HepG2 (cell line): Measurements from ENCODE around the gene MACROD2. TPM values are rescaled to one million over a fixed set of nuclear protein-coding genes. Genes with fewer than 3 reads are reported as not detected.

ENCODE experiments used
- ATAC-seq: fragments of 200-7000 bp; cut with Tn5 transposase; 3 replicates; pipeline ENCODE4 v1.9.1; 2020; ENCODE audit warnings: mild to moderate bottlenecking, moderate library complexity
- BruUV-seq: library from RNA; stranded (reverse); fragments of 400-500 nt; replicated peaks from 2 replicates; lab custom pipeline; 2021; lab: Mats Ljungman, UMichigan
- CTCF ChIA-PET: fragments of 300-600 bp; formaldehyde crosslinking; extraction: SDS; loops from one replicate; lab custom pipeline; 2021; ENCODE audit warnings: low total read pairs, inconsistent platforms, low intra/inter-chr PET ratio; lab: Yijun Ruan, JAX
- POLR2A ChIA-PET: fragments of 350-600 bp; sonication (Branson Sonifier 250); formaldehyde crosslinking; loops from one replicate; lab custom pipeline; 2020; ENCODE audit warnings: antibody characterized with exemption, inconsistent platforms; lab: Yijun Ruan, JAX
- DNase-seq: peaks from one replicate; pipeline ENCODE4 v3.0.0-alpha.2; 2015; ENCODE audit warnings: low spot score
- FAIRE-seq: peaks from 3 replicates; lab custom pipeline; 2011; peaks lifted over from hg19 to GRCh38; lab: Jason Lieb, UNC
- H2AFZ ChIP-seq: one replicate; pipeline ENCODE4 v1.6.1; 2011; ENCODE audit warnings: low read length, inconsistent platforms
- H3K27ac ChIP-seq: fragments of 300-600 bp; 3 replicates; pipeline ENCODE4 v1.8.0; 2011; ENCODE audit warnings: mixed run types, mild to moderate bottlenecking, mixed read lengths, low read length, inconsistent platforms; ENCODE audit not compliant: insufficient read depth; ENCODE audit errors: extremely low read length
- H3K27me3 ChIP-seq, 2 experiments: fragments of 200-600 bp in 1 of 2; 2 replicates in 1 of 2; 3 replicates in 1 of 2; pipeline versions ENCODE4 v1.6.0 to v1.8.0; 2011; ENCODE audit warnings: low read length in 2 of 2, mild to moderate bottlenecking in 2 of 2, moderate library complexity in 2 of 2, inconsistent platforms in 1 of 2; ENCODE audit not compliant: insufficient read depth in 2 of 2, control insufficient read depth in 1 of 2
- H3K36me3 ChIP-seq, 2 experiments: fragments of 200-600 bp in 1 of 2; replicated peaks in 1 of 2; 2 replicates in 1 of 2; 3 replicates in 1 of 2; pipeline versions ENCODE4 v1.5.1 to v1.8.0; 2011; ENCODE audit warnings: low read length in 2 of 2, inconsistent platforms in 1 of 2; ENCODE audit not compliant: insufficient read depth in 2 of 2, control insufficient read depth in 1 of 2
- H3K4me1 ChIP-seq: 2 replicates; pipeline ENCODE4 v1.5.1; 2012; ENCODE audit warnings: low read length, inconsistent platforms; ENCODE audit not compliant: insufficient read depth
- H3K4me2 ChIP-seq: 2 replicates; pipeline ENCODE4 v1.6.0; 2011; ENCODE audit warnings: low read depth, low read length, inconsistent platforms
- H3K4me3 ChIP-seq, 3 experiments: fragments of 200-600 bp in 1 of 3; sonication (generic), shearing (Covaris generic) in 1 of 3; replicated peaks in 1 of 3; 2 replicates each; pipeline ENCODE4 v1.5.1; 2011 to 2016; ENCODE audit warnings: low read length in 3 of 3, inconsistent platforms in 2 of 3, low read depth in 2 of 3, mild to moderate bottlenecking in 2 of 3, control low read depth in 1 of 3, mixed read lengths in 1 of 3; ENCODE audit not compliant: insufficient read depth in 1 of 3
- H3K79me2 ChIP-seq: one replicate; pipeline ENCODE4 v1.6.1; 2011; ENCODE audit warnings: low read length, inconsistent platforms; ENCODE audit not compliant: insufficient read depth
- H3K9ac ChIP-seq: 2 replicates; pipeline ENCODE4 v1.6.0; 2011; ENCODE audit warnings: mild to moderate bottlenecking, low read depth, low read length, inconsistent platforms; ENCODE audit not compliant: insufficient read depth
- H3K9me3 ChIP-seq: 2 replicates; pipeline ENCODE4 v1.5.1; 2012; ENCODE audit warnings: mild to moderate bottlenecking, low read length
- H4K20me1 ChIP-seq: 2 replicates; pipeline ENCODE4 v1.6.0; 2011; ENCODE audit warnings: inconsistent platforms, mild to moderate bottlenecking, low read length, moderate library complexity; ENCODE audit not compliant: insufficient read depth
- HNF4A ChIP-seq: sonication (generic); formaldehyde crosslinking; IDR thresholded peaks from 2 replicates; pipeline ENCODE4 v1.4.0; 2020; ENCODE audit warnings: missing genetic modification reagents
- MAFK ChIP-seq, 2 experiments: IDR thresholded peaks in 1 of 2; conservative IDR thresholded peaks in 1 of 2; 2 replicates each; pipeline ENCODE4 v1.6.1; 2011; ENCODE audit warnings: improper control_type of control experiment in 2 of 2, low read length in 2 of 2
- ZNF460 ChIP-seq: sonication (generic); formaldehyde crosslinking; IDR thresholded peaks from 2 replicates; pipeline ENCODE4 v1.5.1; 2020; ENCODE audit warnings: missing genetic modification reagents, mild to moderate bottlenecking, borderline replicate concordance
- ZZZ3 ChIP-seq: sonication (generic); formaldehyde crosslinking; IDR thresholded peaks from 2 replicates; pipeline ENCODE4 v1.4.0; 2020; ENCODE audit warnings: missing genetic modification reagents, mild to moderate bottlenecking, borderline replicate concordance
- whole genome bisulfite sequencing: methylation state at CpG from one replicate; pipeline ENCODE4 v1.1.6; 2017; ENCODE audit warnings: low lambda C conversion rate; 5-methylcytosine and 5-hydroxymethylcytosine counted together
- in situ Hi-C: cut with HindIII; loops from 2 replicates; pipeline ENCODE4 v1.10.0; 2017; ENCODE audit warnings: low pct_unique_long_range_greater_than_20kb; ENCODE audit not compliant: extremely low pct_ligation_motif_present
- intact Hi-C: fragments of 100-400 bp; cut with micrococcal nuclease; formaldehyde crosslinking; loops from one replicate; pipeline ENCODE4 v1.10.0; 2022; ENCODE audit not compliant: unreplicated experiment
- polyA plus RNA-seq, 8 experiments: library from polyadenylated mRNA; depleted of rRNA in 3 of 8; stranded (reverse) in 7 of 8; unstranded in 1 of 8; fragments of >200 nt; fragmentation: Illumina TruSeq in 4 of 8; extraction: Trizol in 4 of 8; gene quantifications; 2 replicates each; pipeline versions ENCODE4 v1.2.1 to v1.2.3, GENCODE V29; 2011 to 2016; ENCODE audit warnings: low read depth in 4 of 8, missing spikeins in 1 of 8, mixed read lengths in 1 of 8; ENCODE audit not compliant: insufficient read depth in 1 of 8
- total RNA-seq, 5 experiments: library from RNA; depleted of rRNA; stranded (reverse); fragments of >200 nt; fragmentation: Illumina TruSeq; extraction: Trizol; gene quantifications; 2 replicates each; pipeline ENCODE4 v1.2.3, GENCODE V29; 2016; ENCODE audit warnings: low read depth in 1 of 5
- TF ChIP-seq, protein P1 (sequence below): sonication (generic); formaldehyde crosslinking; IDR thresholded peaks from 2 replicates; pipeline ENCODE4 v1.9.0; 2021; ENCODE audit warnings: missing genetic modification reagents, mild to moderate bottlenecking, borderline replicate concordance

MACROD2 gene
- total and polyA plus RNA-seq, 2 of the 13 experiments (the other 11 are each of a cell fraction or from before 2014, with no cell fraction given), result 0.13 to 0.51 TPM

DNA sequence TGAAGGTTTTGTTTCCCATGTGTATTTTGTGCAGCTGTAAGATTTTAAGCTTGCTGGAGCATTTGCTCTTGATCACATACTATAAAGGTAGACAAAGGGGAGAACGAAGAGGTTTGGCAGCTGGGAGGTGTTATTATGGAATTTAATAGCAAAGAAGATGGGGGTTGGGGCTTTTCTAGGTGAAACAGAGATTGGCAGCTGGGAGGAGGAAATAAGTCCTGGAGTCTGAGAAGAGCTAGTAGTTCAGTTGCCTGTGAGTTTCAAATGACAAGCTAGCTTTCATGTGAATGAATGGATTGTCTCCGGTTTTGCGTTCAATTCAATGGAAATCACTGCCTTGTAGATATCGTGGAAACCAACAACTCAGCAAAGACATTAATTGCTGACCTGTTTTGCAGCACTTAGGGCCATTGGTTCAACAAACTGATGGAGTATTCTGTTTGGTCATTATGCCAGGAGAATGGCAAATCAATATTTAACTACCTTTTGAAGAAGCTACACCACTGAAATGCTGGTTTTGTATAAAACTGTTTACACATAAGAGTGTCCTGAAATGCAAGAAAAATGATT, 380.2 kb downstream of the MACROD2 start:
- H3K27ac ChIP-seq, result no peak overlapping the region
- no TSS peak for BruUV-seq
- intact Hi-C loops, result no loop called here

GRCh38 chr20:14378326-14378725, 383.0 kb downstream of the MACROD2 start:
- intact Hi-C loops, result no loop called here
- POLR2A ChIA-PET, result no interaction called here
- Histone ChIP-seq H3K9me3 (no peaks in the 10 kb centered on the region), H3K9ac (no peak overlapping the region), H3K4me1 (no peaks in the 10 kb centered on the region), H3K27ac (no peak overlapping the region)
- TF ChIP-seq, protein P1, sequence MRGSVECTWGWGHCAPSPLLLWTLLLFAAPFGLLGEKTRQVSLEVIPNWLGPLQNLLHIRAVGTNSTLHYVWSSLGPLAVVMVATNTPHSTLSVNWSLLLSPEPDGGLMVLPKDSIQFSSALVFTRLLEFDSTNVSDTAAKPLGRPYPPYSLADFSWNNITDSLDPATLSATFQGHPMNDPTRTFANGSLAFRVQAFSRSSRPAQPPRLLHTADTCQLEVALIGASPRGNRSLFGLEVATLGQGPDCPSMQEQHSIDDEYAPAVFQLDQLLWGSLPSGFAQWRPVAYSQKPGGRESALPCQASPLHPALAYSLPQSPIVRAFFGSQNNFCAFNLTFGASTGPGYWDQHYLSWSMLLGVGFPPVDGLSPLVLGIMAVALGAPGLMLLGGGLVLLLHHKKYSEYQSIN (CRISPR knock-in tag), result no peak
- TF ChIP-seq HNF4A (CRISPR knock-in tag), result no peak
- TF ChIP-seq ZNF460 (CRISPR knock-in tag), result no peak
- TF ChIP-seq, all 625 proteins: peak for 0
- CTCF ChIA-PET, result no interaction called here
- H3K4me3 ChIP-seq, result no peak overlapping the region
- H4K20me1 ChIP-seq, result no peaks in the 10 kb centered on the region
- DNase-seq (no peak), ATAC-seq (no peak), FAIRE-seq (no peak)
- H2AFZ ChIP-seq, result no peak overlapping the region
- in situ Hi-C loops, result no loop called here
- no peaks in the 10 kb centered on the region for H3K36me3 ChIP-seq
- H3K79me2 ChIP-seq, result no peaks in the 10 kb centered on the region
- no TSS peak for BruUV-seq
- H3K27me3 ChIP-seq, result no peaks in the 10 kb centered on the region
- H3K4me2 ChIP-seq, result no peak overlapping the region

More for the DNA sequence above, 380.2 kb downstream of the MACROD2 start:
- H3K79me2 ChIP-seq, result no peaks in the 10 kb centered on the region
- H2AFZ ChIP-seq, result no peak overlapping the region
- H3K4me2 ChIP-seq, result no peak overlapping the region
- H3K4me1 ChIP-seq, result no peaks in the 10 kb centered on the region
- no peak overlapping the region for H3K4me3 ChIP-seq
- CTCF ChIA-PET, result no interaction called here
- in situ Hi-C loops, result no loop called here
- TF ChIP-seq MAFK (conservative IDR thresholded peaks at IDR 0.05 in 1 of 2, IDR thresholded peaks at IDR 0.05 in 1 of 2; ENCODE audit: low read length in 2 of 2), result peak in 1 of 2 experiments; percentile 42; a peak in 1 of 4 replicates
- TF ChIP-seq ZZZ3 (CRISPR knock-in tag), result no peak
- ATAC-seq (no peak), DNase-seq (no peak), FAIRE-seq (peak; percentile 18)
- no peaks in the 10 kb centered on the region for H3K36me3 ChIP-seq
- H3K27me3 ChIP-seq, result no peaks in the 10 kb centered on the region
- WGBS, result under 1% methylated on average over 4 of the region's 4 CpGs
- H4K20me1 ChIP-seq, result no peaks in the 10 kb centered on the region
- POLR2A ChIA-PET, result no interaction called here
- no peak overlapping the region for H3K9ac ChIP-seq
- no peaks in the 10 kb centered on the region for H3K9me3 ChIP-seq
